ENCODE results near the gene MPI. TPM values are rescaled to one million over a fixed set of nuclear protein-coding genes. Genes with fewer than 3 reads are reported as not detected.

Gene MPI
- 25.0 TPM for total RNA-seq (ENCODE audit: insufficient read depth, low replicate concordance)

DNA sequence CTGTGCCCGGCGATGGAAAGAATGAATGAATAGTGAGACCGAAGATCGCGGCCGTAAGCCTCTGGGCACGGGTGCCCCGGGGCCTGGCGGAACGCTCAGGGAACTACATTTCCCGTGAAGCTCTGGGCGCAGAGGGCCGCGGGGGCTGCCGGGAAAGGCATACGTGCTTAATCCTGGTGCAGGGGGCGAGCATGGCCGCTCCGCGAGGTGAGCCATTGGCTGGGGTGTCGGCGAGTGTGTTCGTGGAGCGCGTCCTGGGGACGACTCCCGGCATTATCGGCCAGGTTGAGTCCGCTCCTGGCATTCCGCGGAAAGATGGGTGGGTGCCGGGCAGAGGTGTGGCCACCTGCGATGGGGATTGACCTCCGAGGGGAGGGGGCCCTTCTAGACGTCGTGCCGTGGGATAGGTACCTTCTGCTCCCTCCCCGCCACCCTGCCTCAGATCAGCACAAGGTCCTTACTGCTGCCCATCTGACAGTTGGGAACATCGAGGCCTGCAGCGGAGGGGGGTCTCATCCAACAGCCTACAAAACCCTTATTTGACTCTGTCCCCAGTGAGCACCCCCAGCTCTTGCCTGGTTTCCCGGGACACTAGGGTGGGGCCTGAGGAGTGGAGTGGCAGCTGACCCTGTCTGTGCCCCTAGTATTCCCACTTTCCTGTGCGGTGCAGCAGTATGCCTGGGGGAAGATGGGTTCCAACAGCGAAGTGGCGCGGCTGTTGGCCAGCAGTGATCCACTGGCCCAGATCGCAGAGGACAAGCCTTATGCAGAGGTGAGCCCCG, at the start of gene MPI:
Gene MPI, plus strand, starts transcription at position 160 of the 782 bp plus-strand sequence. Its CDS starts 32 bp downstream, at position 192.
- peak; percentile 91 for DNase-seq (ENCODE audit: low spot score)

- no peak for DNase-seq (ENCODE audit: low spot score)
Measured at GRCh38 chr15:74840851-74841775, 48.7 kb upstream of the MPI start.

- no peak for DNase-seq (ENCODE audit: low spot score)
Measured at GRCh38 chr15:74841891-74842373, 47.9 kb upstream of the MPI start.

- DNase-seq (ENCODE audit: low spot score): peak; percentile 91
Measured at GRCh38 chr15:74842581-74843444, 47.0 kb upstream of the MPI start, which contains the start of gene ULK3. Gene ULK3, minus strand, starts transcription at chr15:74843156. Its CDS starts 51 bp downstream, at chr15:74843105.

DNA sequence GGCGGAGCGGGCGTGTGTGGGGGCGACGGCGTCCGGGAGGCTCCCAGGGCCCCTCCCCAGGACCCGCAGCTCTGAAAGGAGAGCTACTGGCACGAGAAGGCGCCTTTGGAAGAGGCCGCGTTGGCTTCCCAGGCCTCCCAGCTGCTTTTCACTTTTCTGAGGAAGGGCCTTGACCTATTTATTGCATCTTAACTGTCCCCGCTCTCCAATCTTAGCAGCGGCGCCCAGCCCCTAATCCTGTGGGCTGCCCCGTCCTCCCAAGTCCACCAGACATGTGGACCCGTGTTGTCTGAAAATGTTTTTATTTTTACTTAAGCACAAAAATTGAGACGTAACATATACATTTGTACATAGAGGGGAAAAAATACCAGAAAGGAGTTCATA, 46.4 kb upstream of the MPI start:
- DNase-seq (ENCODE audit: low spot score): no peak

- DNase-seq (ENCODE audit: low spot score): peak; percentile 29
Measured at GRCh38 chr15:74843891-74844299, 45.9 kb upstream of the MPI start.

DNA sequence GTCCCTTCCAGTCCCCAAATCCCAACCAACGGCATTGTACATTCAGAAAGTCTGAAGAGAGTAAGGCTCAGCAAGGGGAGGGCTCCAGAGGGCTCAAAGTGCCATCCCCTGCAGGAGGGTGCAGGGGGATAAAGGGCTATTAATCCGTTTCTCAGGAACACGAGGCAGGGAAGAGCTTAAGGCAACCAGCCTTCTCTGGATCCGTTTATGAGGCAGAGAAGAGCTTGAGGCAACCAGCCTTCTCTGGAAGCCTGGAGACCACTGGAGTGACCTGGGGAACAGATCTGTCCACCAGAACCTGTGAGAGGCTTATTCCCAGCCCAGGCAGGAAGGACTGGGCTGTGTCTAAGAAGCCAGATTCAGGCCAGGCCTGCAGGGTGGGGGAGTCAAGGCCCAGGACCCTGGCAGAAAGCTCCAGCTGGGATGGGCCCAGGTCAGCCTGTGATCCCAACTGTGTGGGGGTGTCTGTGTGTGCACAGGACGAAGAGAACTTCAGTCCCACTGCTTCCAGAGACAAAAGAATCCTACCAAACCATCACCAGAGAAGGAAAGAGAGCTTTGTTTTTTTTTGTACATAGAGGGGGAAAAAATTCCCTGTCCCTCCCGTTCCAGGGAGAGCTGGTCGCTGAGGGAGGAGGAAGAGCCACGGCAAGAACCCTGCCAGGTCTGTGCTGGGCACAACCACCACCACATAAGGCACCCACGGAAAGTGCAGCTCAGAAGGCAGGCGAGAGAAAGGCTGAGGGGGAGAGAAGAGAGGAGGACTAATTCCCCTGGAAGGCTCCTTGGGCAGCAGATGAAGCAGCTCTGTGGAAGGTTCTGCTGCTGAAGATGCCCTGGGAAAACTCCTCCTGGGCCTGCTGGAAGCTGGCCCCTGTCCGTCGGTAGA, 45.3 kb upstream of the MPI start:
- DNase-seq (ENCODE audit: low spot score): no peak

DNA sequence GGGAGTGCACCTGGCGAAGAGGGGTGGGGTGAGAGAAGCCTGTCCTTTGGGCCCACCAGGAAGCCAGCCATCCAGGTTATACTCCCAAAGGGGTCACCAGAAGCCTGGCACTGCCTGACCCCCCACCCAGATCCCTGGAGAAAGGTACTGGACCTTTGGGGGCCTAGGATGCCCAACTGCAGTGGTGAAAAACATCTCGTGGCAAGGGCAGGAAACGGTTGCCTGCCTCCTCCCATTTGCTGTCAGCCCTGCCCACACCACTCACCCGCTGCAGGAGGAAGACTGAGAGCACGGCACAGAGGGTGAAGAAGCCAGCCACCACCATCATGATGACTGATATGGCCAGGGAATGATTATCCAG, 44.7 kb upstream of the MPI start:
- no peak for DNase-seq (ENCODE audit: low spot score)

GRCh38 chr15:74845581-74845980, 44.3 kb upstream of the MPI start:
- DNase-seq (ENCODE audit: low spot score): no peak

DNA sequence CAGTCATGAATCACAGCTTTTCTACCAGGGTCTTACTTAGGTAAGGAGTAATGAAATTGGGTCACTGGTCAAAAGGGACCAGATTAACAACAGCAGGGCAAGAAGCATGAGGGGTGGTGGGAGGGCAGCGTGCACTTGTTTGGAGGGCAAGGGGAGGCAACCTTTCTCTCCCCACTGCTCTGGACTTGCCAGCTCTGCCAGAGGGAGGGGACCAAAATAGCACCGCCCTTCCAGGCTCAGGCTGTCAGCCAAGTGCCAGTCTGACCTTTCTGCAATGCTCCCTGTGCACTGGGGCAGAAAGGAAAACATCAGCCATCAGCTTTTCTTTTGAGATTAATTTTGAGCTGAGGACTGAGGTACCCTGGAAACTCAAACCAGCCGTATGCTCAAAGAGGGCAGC, 42.4 kb upstream of the MPI start:
- DNase-seq (ENCODE audit: low spot score): no peak

DNA sequence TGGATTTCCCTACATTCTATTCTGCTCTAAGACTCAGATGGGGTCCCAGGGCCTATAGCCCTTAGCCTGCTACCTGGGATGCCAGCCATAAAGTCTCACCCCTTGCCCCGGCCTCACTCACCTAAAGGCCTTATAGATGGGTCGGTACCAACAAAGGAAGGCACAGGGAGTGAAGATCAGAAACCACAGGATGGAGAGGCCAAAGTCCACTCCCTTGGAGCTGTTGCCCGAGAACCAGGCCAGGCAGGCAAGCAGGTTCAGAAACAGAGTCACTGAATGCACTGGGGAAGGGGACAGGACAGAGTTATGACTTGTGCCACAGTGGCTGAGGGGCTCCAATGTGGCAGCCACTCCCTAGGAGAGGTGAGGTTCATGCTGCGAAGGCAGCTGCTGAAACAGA, 39.4 kb upstream of the MPI start:
- DNase-seq (ENCODE audit: low spot score): no peak

- no peak for DNase-seq (ENCODE audit: low spot score)
Measured at GRCh38 chr15:74851960-74852359, 37.9 kb upstream of the MPI start.

- DNase-seq (ENCODE audit: low spot score): no peak
Measured at GRCh38 chr15:74854453-74855022, 35.3 kb upstream of the MPI start.

DNA sequence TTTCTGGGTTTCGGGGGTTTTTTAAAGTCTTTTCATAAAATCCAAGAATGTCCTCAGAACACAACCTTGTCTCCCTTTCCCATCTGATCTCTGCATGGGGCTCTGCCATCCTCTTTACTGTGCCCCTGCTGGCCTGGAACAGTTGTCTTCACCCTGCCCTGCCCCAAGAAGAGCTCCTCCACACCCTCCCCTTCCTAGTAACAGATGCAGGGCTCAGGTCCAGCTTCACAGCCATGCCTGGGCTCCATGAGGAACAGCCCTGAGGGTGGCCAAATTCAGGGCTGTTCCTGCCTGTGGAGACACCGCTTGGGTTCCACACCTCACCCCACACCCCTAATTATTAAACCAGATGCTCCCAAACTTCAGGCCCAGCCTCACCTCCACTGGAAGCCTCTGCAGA, 34.0 kb upstream of the MPI start:
- DNase-seq (ENCODE audit: low spot score): no peak

- no peak for DNase-seq (ENCODE audit: low spot score)
Measured at GRCh38 chr15:74856537-74856936, 33.3 kb upstream of the MPI start.

DNA sequence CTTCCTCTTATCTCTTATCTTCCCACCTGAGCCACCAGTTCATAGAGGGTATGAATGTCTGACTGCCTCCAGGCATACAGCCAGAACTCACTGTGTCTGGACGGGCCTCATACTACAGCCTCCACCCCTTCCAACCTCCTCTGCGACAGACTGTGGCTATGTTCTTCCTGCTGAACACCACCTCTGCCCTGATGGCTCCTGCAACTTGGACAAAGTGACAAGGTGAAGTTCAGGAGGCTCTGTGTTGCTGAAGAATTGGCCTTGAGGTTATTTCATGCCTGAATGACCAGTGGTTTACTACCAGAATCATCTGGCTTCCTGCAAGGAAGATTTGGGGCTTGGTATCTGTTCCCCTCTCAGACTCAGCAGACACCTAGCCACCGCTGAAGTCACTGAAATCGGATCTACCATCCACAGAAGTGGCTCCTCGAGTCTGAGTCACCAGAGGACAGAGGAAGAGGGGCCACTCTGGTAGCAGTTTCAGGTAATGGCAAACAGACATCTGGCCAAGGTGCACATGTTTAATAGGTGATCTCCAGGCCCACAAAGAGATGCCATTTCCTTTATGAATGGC, 32.7 kb upstream of the MPI start:
- DNase-seq (ENCODE audit: low spot score): no peak

DNA sequence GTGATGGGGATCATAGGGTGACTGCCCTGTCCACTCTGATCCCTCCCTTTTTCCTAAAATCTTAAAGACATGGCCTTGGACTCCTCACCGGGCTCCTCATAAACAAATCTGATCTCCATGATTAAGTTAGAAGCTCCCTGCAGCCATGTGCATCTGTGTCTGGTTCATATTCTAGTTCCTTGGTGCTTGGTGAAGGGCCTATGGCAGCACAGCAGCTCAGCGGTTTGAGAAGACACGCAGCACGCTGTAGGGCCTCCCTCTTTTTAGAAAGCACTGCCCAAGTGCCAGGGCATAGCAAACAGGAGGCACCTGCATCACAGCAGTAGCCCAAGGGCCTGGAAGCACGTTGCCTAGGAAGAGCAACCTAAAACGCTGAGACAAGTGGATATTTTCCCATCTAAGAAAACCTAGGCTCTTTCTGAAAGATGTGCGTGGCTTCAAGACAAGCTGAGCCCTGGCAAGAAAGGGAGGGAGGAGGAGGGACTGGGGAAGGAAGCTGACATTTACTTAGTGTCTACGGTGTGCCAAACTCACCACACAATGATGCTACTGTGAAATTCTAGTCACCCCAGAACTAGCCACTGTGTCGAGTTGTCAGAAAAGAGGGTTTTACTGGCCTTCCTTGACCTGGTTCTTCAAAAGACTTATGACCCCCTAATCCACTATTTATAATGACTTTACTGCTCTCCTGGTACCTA, 32.0 kb upstream of the MPI start:
- no peak for DNase-seq (ENCODE audit: low spot score)

DNA sequence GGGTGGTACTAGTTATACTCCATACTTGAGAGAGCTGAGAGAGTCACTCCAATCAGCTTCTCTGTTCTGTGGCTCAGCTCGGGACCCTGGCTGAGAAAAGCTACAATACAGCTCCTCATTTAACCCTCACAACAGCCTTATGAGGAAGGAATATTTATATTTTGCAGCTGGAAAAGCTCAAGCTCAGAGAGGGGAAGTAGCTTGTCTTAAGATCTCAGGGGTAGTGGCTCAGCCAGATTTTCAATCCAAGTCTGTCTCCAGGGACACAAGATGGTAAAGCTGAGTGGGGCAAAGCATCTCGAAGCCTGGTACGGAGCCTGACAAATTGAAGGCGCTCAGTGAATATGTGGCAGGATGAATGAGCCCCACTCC, 31.5 kb upstream of the MPI start:
- no peak for DNase-seq (ENCODE audit: low spot score)

Data from umbilical cord (tissue), 2 donors.